GM21825 (cell line): ENCODE results near the gene MINAR1.

Experiments
- ATAC-seq: cut with Tn5 transposase; IDR thresholded peaks from one replicate; pipeline ENCODE4 v1.9.1; 2021; ENCODE audit warnings: mild to moderate bottlenecking, moderate library complexity; ENCODE audit not compliant: unreplicated experiment

The MINAR1 gene

GRCh38 chr15:79432345-79433275 lies 474 bp downstream of the MINAR1 start:
- no peak for ATAC-seq

DNA sequence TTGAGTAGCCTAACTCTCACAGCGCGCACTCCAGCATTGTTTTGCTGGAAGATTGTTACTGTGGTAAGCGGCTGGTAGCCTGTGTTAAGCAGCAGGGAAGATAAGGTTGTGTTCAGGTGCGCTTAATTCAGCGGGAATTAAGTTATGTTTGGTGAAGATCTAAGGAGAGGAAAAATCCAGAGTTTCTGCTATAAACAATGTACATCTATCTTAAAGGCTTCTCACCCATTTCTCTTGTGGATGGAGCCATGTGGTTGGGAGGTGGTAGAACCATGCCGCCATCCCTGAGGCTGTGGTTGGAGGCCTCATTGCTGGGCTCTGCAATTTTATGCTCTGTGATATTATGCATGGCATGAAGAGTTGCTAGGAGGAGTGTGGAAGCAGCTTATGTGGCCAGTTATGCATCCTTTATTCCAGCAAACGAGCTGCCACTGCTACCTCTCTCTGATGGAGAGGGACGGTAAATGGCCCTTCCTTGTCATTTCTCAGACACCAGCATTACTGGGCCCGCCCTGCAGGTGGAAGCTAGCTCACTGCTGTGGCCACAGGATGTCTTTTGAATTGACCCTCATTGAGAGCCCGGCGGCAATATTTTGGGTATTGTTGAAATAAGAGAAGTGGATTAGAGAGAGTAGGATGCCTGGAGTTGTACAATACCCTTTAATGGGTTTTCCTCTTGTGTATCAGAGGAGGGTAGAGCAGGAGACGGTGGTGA lies 1.3 kb downstream of the MINAR1 start:
- ATAC-seq, result no peak

GRCh38 chr15:79434361-79434760 lies 2.2 kb downstream of the MINAR1 start:
- ATAC-seq, result no peak

DNA sequence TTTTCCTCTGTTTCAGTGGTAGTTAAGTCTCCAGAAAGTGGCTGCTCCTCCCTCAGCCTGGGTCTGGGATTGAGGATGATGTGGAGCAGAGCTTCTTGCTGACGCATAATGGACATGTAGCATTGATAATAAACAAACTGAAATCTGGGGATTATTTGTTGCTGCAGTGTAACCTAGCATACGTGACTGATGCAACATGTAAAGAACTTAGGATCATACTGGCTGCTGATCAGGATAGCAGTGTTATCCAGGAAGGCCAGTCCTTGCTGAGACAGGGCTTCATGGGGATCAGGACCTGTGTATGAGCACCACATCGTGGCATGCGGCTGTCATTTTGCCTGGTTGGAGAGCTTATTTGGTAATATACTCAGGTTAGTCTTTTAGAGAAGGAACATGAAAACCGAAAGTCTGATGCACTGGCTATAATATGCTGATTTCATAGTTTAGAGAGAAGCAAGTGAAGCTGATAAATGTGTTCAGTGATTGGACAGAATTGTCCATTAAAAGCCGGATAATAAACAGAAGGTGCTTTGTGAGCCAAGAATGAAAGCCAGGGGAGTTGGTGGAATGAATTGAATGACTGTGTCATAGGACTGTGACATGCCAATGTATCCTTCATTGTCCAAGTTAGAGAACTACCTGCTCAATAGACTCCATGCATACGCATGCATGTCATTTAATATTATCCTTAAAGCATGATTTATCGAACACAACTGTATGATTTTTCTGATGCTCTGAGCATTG lies 4.1 kb downstream of the MINAR1 start:
- no peak for ATAC-seq

GRCh38 chr15:79437275-79438000 lies 5.3 kb downstream of the MINAR1 start:
- no peak for ATAC-seq

DNA sequence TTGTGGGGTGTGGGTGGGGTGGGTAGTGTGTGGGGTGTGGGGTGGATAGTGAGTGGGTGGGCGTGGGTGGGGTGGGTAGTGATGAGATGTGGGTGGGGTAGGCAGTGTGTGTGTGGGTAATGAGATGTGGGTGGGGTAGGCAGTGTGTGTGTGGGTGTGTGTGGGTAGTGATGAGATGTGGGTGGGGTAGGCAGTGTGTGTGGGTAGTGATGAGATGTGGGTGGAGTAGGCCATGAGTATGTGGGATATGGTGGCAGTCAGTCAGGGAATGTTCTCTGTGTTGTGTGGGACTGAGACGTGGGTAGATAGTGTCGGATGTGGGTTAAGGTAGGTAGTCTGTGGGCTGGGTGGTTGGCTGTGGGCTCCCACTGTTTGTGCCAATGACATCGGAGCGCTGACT lies 7.1 kb downstream of the MINAR1 start:
- ATAC-seq, result no peak

DNA sequence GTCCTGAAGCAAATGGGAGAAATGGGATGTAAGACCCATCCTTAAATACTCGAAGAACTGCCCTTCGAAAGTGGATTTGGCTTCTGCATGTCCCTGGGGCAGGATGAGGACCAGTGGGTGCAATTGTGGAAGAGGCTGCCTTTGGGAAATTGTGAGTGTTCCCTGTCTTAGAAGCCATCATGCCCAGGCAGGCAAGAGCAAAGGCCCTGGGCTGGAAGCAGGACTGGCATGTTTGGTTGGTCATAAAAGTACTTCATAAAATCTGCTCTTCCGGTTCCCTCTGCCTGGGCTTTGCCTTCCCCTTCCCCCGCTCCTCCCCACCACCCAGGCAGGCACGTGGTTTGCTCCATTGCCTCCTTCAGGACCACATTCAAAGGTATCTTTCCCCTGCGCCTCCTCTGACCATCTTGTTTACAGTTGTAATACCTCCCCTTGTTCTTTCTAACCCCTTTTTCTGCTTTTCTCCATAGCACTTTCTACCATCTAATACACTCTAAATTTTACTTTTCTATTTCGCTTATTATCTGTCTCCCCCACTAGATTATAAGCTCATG lies 8.3 kb downstream of the MINAR1 start:
- no peak for ATAC-seq

- no peak for ATAC-seq
Observed at GRCh38 chr15:79442911-79443310, 10.8 kb downstream of the MINAR1 start.

GRCh38 chr15:79447060-79447459 lies 14.9 kb downstream of the MINAR1 start:
- ATAC-seq, result no peak

DNA sequence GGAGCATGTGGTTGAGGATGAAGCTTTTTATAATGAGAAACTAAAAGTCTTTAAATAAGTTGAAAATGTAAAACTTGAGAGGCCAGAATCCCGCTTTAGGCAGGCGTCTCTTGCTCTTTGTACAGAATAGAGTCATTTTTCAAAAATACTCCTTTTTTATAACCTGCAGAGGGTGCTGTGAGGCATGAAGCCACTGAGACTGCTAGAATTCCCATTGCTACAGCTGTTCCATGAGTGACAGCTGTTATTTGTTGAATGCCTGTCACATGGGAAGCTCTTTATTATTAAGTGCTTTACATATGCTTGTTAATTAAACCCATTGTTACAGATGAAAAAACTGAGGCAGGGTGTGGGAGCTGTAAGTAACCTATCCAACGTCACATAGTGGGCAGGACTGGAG lies 18.5 kb downstream of the MINAR1 start:
- no peak for ATAC-seq

DNA sequence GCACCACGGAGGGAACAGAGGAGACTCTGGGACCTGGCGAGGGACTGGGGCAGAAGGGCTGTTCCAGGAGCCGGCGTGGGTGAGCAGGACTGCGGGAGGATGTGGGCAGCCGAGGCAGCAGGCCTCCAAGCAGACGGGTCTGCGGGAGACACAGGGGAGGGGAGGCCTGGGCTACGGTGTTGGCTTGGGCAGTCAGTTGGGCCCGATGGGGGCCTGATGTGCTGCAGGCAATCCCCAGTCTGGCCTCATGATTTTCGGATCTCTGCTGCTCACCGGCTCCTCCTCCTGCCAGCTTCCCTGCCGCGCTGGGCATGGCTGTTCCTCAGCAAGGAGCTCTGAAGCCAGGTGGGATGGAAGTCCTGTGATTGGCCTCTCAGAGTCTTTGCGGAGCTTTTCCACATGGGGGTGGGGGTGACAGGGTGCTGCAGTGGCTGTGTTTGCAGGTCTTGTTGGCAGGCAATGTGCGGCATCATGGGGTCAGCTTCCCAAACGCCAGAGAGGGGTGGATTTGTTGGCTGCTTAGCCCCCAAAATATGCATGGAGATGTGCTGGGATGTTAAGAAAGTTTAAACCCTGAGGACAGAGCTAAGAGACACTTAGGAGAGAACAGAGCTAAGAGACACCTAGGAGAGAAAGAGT lies 19.3 kb downstream of the MINAR1 start:
- no peak for ATAC-seq

DNA sequence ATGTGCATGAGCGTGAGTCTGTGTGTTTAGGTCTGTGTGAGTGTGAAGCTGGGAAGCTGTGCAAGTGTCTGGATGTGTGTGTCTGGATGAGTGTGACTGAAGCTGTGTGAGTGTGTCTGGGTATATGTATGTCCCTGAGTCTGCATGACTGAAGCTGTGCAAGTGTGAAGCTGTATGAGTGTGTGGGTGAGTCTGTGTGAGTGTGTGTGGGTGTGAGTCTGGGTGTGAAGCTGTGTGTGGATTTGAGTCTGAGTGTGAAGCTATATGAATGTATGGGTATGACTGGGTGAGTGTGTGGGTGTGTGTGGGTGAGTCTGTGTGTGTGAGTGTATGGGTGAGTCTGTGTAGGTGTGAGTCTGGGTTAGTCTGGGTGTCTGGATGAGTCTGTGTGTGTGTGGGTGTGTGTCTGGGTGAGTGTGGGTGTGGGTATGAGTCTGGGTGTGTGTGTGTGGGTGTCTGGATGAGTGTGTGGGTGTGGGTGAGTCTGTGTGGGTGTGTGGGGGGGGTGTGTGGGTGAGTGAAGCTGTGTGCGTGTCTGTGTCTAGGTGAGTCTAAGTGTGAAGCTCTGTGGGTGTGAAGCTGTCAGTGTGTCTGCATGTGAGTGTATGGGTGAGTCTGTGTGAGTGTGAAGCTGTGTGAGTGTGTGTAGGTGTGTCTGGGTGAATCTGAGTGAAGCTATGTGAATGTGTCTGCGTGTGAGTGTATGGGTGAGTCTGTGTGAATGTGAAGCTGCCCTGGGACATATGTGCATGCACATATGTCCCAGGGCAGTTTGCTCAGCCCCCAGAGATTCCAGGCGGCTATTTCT lies 20.3 kb downstream of the MINAR1 start:
- ATAC-seq, result no peak

- ATAC-seq, result no peak
Observed at GRCh38 chr15:79453446-79453845, 21.3 kb downstream of the MINAR1 start.

DNA sequence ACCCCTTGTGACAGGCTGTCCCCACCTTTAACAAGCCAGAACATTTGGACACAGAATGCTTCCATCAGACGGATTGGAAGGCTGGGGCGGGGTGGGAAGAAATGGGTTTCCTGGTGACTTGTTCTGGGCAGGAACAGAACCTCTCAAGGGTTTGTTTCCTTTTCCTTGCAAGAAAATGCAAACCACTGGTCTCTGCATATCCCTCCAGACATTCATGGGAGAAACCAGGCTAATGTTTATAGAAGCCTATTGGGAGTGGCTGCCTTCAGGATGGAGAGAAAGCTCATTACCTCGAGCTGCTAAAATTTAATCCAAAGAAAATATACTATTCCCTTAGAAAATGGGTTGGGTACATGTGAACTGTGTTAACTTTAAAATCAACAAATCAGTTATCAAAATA lies 21.9 kb downstream of the MINAR1 start:
- no peak for ATAC-seq

DNA sequence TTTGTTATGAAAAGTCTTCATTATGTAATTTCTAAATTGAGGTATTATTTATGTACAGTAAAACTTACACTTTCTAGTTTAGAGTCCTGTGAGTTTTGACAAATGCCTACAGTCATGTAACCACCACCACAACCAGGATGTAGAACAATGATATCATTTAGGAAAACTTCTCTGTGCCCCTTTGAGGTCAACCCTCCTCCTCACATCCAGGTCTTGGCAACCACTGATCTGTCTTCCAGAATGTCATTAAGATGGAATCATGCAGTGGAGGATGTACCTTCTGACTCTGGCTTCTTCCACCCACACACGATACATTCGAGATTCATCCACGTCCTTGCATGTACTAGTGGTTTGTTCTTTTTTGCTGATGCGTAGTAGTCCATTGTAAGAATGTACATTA lies 23.2 kb downstream of the MINAR1 start:
- no peak for ATAC-seq

DNA sequence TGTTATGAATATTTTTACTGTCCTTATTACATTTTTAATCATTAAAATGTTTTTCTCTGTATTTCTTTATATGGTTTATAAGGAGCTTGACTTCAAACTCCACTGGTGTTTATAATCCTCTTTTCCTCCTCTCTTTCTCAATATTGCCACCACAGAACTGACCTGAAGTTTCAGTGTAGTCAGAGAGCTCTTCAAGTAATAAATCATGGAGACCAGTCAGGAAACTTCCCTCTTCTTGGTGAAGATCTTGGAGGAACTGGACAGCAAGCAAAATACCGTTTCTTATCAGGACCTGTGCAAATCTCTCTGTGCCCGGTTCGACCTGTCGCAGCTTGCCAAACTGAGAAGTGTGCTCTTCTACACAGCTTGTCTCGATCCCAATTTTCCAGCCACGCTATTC lies 23.8 kb downstream of the MINAR1 start:
- no peak for ATAC-seq

- ATAC-seq, result no peak
Observed at GRCh38 chr15:79458491-79458890, 26.4 kb downstream of the MINAR1 start.

DNA sequence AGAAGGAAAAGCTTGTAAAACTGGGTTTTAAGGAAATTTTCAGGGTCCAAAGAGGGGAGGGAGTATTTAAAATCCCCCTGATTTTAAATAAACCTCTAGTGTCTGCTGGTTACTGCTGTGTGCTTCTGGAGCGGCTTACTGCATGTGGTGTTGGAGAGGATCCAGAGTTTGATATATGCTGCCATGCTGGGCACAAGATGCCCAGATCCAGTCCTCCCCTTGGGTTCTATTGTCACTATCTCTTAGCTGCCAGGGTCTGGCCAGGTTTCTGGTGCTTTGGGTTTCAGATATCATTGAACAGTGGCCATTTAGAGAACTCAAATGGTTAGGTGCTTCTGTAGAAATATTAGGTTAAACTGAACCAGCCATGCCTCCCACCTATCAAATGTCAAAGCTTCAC lies 27.5 kb downstream of the MINAR1 start:
- ATAC-seq, result no peak

DNA sequence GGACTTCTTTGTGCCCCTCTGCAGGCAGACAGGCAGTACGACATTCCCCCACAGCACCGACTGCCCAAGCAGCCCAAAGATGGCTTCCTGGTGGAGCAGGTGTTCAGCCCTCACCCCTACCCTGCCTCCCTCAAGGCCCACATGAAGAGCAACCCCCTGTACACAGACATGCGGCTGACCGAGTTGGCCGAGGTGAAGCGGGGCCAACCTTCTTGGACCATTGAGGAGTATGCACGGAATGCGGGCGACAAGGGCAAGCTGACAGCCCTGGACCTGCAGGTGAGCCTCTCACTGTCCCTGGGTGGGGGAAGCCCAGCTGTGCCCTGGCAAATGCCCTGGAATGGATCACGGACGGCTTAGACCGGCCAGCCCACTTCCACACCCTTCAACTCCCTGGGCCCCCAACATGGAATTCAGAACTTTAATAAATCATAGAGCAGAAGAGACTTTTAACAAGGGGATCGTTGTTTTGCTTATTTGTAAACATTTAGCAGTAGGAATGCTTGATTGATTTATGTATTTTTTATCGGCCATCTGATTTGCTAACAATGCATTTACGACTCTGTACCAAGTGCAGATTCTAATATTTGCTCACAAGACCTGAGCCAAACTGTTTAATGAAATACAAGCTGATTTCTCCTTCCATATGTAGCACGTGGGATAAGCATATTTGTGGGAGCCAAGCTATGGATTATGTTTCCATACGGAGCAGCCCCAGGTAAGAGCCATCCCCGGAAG lies 31.1 kb downstream of the MINAR1 start:
- no peak for ATAC-seq
